Ishikawa (cell line): Measurements from ENCODE around the gene TEX13B.

Source experiments
- CEBPB ChIP-seq: IDR thresholded peaks from 2 replicates; pipeline ENCODE4 v1.6.1; 2012
- EGR1 ChIP-seq: IDR thresholded peaks from 2 replicates; pipeline ENCODE4 v1.6.1; 2012
- EP300 ChIP-seq: IDR thresholded peaks from 2 replicates; pipeline ENCODE4 v1.6.1; 2012; ENCODE audit warnings: borderline replicate concordance
- NFIC ChIP-seq: IDR thresholded peaks from 2 replicates; pipeline ENCODE4 v1.6.1; 2012
- RAD21 ChIP-seq: IDR thresholded peaks from 2 replicates; pipeline ENCODE4 v1.6.1; 2012; ENCODE audit warnings: low read depth
- TAF1 ChIP-seq: IDR thresholded peaks from 2 replicates; pipeline ENCODE4 v1.6.1; 2012; ENCODE audit warnings: low read depth, mild to moderate bottlenecking
- TCF12 ChIP-seq: IDR thresholded peaks from 2 replicates; pipeline ENCODE4 v1.6.1; 2012; ENCODE audit warnings: low read depth
- YY1 ChIP-seq: IDR thresholded peaks from 2 replicates; pipeline ENCODE4 v1.6.1; 2012; ENCODE audit warnings: low read depth
- TF ChIP-seq, protein P1 (sequence below): IDR thresholded peaks from 2 replicates; pipeline ENCODE4 v1.6.1; 2012; ENCODE audit warnings: low read depth, mild to moderate bottlenecking
- TF ChIP-seq, protein P2 (sequence below): IDR thresholded peaks from 2 replicates; pipeline ENCODE4 v1.6.1; 2012
- TF ChIP-seq, protein P3 (sequence below): IDR thresholded peaks from 2 replicates; pipeline ENCODE4 v1.6.1; 2012

DNA sequence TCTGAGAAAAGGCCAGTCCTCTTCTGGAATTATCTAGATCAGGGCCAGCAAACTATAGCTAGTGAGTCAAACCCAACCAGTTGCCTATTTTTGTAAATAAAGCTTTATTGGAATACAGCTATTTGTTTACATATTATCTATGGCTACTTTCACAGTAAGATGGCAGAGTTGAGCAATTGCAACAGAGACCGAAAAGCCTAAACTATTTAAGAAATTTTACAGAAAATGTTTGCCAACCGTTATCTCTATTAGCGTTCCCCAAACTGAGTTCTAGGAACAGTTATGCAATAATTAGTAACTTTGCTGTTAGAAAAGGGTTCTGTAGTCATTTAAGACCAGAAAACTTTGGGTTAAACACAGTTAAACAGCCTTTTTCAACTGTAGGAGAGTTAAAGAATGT, 10.5 kb downstream of the TEX13B start:
- no peak for TF ChIP-seq RAD21
- TF ChIP-seq EP300: no peak
- no peak for TF ChIP-seq TAF1
- TF ChIP-seq, protein P1, sequence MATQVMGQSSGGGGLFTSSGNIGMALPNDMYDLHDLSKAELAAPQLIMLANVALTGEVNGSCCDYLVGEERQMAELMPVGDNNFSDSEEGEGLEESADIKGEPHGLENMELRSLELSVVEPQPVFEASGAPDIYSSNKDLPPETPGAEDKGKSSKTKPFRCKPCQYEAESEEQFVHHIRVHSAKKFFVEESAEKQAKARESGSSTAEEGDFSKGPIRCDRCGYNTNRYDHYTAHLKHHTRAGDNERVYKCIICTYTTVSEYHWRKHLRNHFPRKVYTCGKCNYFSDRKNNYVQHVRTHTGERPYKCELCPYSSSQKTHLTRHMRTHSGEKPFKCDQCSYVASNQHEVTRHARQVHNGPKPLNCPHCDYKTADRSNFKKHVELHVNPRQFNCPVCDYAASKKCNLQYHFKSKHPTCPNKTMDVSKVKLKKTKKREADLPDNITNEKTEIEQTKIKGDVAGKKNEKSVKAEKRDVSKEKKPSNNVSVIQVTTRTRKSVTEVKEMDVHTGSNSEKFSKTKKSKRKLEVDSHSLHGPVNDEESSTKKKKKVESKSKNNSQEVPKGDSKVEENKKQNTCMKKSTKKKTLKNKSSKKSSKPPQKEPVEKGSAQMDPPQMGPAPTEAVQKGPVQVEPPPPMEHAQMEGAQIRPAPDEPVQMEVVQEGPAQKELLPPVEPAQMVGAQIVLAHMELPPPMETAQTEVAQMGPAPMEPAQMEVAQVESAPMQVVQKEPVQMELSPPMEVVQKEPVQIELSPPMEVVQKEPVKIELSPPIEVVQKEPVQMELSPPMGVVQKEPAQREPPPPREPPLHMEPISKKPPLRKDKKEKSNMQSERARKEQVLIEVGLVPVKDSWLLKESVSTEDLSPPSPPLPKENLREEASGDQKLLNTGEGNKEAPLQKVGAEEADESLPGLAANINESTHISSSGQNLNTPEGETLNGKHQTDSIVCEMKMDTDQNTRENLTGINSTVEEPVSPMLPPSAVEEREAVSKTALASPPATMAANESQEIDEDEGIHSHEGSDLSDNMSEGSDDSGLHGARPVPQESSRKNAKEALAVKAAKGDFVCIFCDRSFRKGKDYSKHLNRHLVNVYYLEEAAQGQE: no peak
- TF ChIP-seq CEBPB: no peak
- TF ChIP-seq, protein P2, sequence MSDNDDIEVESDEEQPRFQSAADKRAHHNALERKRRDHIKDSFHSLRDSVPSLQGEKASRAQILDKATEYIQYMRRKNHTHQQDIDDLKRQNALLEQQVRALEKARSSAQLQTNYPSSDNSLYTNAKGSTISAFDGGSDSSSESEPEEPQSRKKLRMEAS: no peak
- no peak for TF ChIP-seq NFIC
- TF ChIP-seq EGR1: no peak
- TF ChIP-seq, protein P3, sequence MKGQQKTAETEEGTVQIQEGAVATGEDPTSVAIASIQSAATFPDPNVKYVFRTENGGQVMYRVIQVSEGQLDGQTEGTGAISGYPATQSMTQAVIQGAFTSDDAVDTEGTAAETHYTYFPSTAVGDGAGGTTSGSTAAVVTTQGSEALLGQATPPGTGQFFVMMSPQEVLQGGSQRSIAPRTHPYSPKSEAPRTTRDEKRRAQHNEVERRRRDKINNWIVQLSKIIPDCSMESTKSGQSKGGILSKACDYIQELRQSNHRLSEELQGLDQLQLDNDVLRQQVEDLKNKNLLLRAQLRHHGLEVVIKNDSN: no peak
- no peak for TF ChIP-seq TCF12
- no peak for TF ChIP-seq YY1
